B cell (primary cell): ENCODE measurements around the gene PRPF38B. TPM values are rescaled to one million over a fixed set of nuclear protein-coding genes. Genes with fewer than 3 reads are reported as not detected.

Experiments
- ATAC-seq: fragments of 200-7000 bp; cut with Tn5 transposase; one replicate; pipeline ENCODE4 v1.10.0; 2021; ENCODE audit warnings: low read depth, mild to moderate bottlenecking, moderate number of reproducible peaks, moderate library complexity
- CTCF ChIA-PET: fragments of 350-600 bp; sonication (Branson Sonifier 250); formaldehyde crosslinking; loops from one replicate; lab custom pipeline; 2021; ENCODE audit warnings: antibody characterized with exemption, inconsistent platforms; lab: Charles Lee
- POLR2A ChIA-PET: fragments of 350-600 bp; sonication (Branson Sonifier 250); formaldehyde crosslinking; loops from one replicate; lab custom pipeline; 2021; ENCODE audit warnings: antibody characterized with exemption; lab: Charles Lee
- DNase-seq: peaks from one replicate; pipeline ENCODE4 v3.0.0; 2013
- H2AFZ ChIP-seq: 2 replicates; pipeline ENCODE4 v1.6.1; 2012; ENCODE audit warnings: mild to moderate bottlenecking, low read depth, low read length; ENCODE audit not compliant: insufficient read depth, poor library complexity, severe bottlenecking
- H3K27ac ChIP-seq, 2 donors: 1 replicate in 1 of 2; 2 replicates in 1 of 2; pipeline ENCODE4 v1.5.1; 2012 to 2013; ENCODE audit warnings: low read length in 2 of 2, mild to moderate bottlenecking in 2 of 2, moderate library complexity in 1 of 2
- H3K27me3 ChIP-seq, 4 experiments: fragments of 200-600 bp in 1 of 4; sonication (generic) in 1 of 4; replicated peaks in 1 of 4; 1 replicate in 2 of 4; 2 replicates in 2 of 4; pipeline versions ENCODE4 v1.6.1 to v1.7.0; 2013 to 2016; ENCODE audit warnings: low read length in 3 of 4, mild to moderate bottlenecking in 2 of 4, mixed read lengths in 1 of 4, moderate library complexity in 1 of 4; ENCODE audit not compliant: insufficient read depth in 4 of 4, control insufficient read depth in 3 of 4; ENCODE audit errors: control extremely low read depth in 1 of 4
- H3K36me3 ChIP-seq, 2 experiments: replicated peaks in 1 of 2; 1 replicate in 1 of 2; 2 replicates in 1 of 2; pipeline versions ENCODE4 v1.6.1 to v1.7.1; 2013; ENCODE audit warnings: low read length in 1 of 2; ENCODE audit not compliant: insufficient read depth in 2 of 2, control insufficient read depth in 1 of 2; ENCODE audit errors: control extremely low read depth in 1 of 2, extremely low read depth in 1 of 2
- H3K4me1 ChIP-seq, 2 donors: fragments of 200-600 bp in 1 of 2; sonication (generic) in 1 of 2; 1 replicate in 1 of 2; 2 replicates in 1 of 2; pipeline versions ENCODE4 v1.5.1 to v1.6.1; 2013 to 2017; ENCODE audit warnings: low read length in 2 of 2; ENCODE audit not compliant: control insufficient read depth in 2 of 2, insufficient read depth in 2 of 2
- H3K4me2 ChIP-seq: replicated peaks from 2 replicates; pipeline ENCODE3; 2012; ENCODE audit warnings: mild to moderate bottlenecking, low read depth, low read length; ENCODE audit not compliant: poor library complexity, severe bottlenecking
- H3K4me3 ChIP-seq, 5 experiments: fragments of 200-600 bp in 1 of 5; sonication (generic) in 1 of 5; 1 replicate in 3 of 5; 2 replicates in 2 of 5; pipeline versions ENCODE4 v1.5.1 to v1.7.0; 2011 to 2016; ENCODE audit warnings: low read length in 4 of 5, mild to moderate bottlenecking in 4 of 5, low read depth in 2 of 5, control low read depth in 1 of 5, moderate library complexity in 1 of 5; ENCODE audit not compliant: insufficient read depth in 1 of 5; ENCODE audit errors: control extremely low read depth in 1 of 5, extremely low read depth in 1 of 5
- H3K79me2 ChIP-seq: fragments of 200-600 bp; sonication (generic); one replicate; pipeline ENCODE4 v1.6.0; 2016; ENCODE audit warnings: low read length; ENCODE audit not compliant: control insufficient read depth, insufficient read depth
- H3K9ac ChIP-seq: fragments of 200-600 bp; sonication (generic); 2 replicates; pipeline ENCODE4 v1.6.1; 2017; ENCODE audit warnings: mild to moderate bottlenecking, low read length, moderate library complexity
- H3K9me3 ChIP-seq, 3 donors: one replicate each; pipeline versions ENCODE4 v1.6.1 to v1.7.1; 2013; ENCODE audit warnings: low read length in 2 of 3; ENCODE audit not compliant: control insufficient read depth in 2 of 3, insufficient read depth in 1 of 3; ENCODE audit errors: control extremely low read depth in 1 of 3
- H4K20me1 ChIP-seq: 2 replicates; pipeline ENCODE4 v1.6.0; 2012; ENCODE audit warnings: mild to moderate bottlenecking, low read length; ENCODE audit not compliant: insufficient read depth, control insufficient read depth, poor library complexity, severe bottlenecking
- H3K27ac Mint-ChIP-seq: one replicate; pipeline ENCODE4 v1.8.0; 2021; ENCODE audit warnings: mixed read lengths
- H3K27me3 Mint-ChIP-seq: one replicate; pipeline ENCODE4 v1.8.0; 2021; ENCODE audit warnings: mixed read lengths
- H3K4me1 Mint-ChIP-seq: one replicate; pipeline ENCODE4 v1.8.0; 2021; ENCODE audit warnings: mixed read lengths
- H3K4me3 Mint-ChIP-seq: one replicate; pipeline ENCODE4 v1.8.0; 2021; ENCODE audit warnings: mixed read lengths
- H3K9me3 Mint-ChIP-seq: one replicate; pipeline ENCODE4 v1.8.0; 2022; ENCODE audit warnings: mixed read lengths; ENCODE audit not compliant: insufficient read depth
- CTCF ChIP-seq: fragments of 200-600 bp; IDR thresholded peaks from one replicate; pipeline ENCODE4 v1.8.0; 2022; ENCODE audit warnings: antibody characterized with exemption, mild to moderate bottlenecking
- EZH2 ChIP-seq: IDR thresholded peaks from 2 replicates; pipeline ENCODE4 v1.6.1; 2012; ENCODE audit warnings: borderline replicate concordance, low read depth, mild to moderate bottlenecking, moderate library complexity, low read length; ENCODE audit not compliant: insufficient read depth, poor library complexity, severe bottlenecking
- WGBS: methylation state at CpG from one replicate; pipeline ENCODE4 v1.1.5; 2013; ENCODE audit warnings: missing lambda C conversion rate; ENCODE audit not compliant: insufficient coverage; 5-methylcytosine and 5-hydroxymethylcytosine counted together
- intact Hi-C: fragments of 100-400 bp; cut with micrococcal nuclease; formaldehyde crosslinking; loops from one replicate; pipeline ENCODE4 v1.10.0; 2022
- polyA plus RNA-seq: library from polyadenylated mRNA; depleted of rRNA; stranded (reverse); fragments of >200 nt; gene quantifications from 2 replicates; pipeline ENCODE4 v1.2.3, GENCODE V29; 2012
- total RNA-seq, 2 donors: library from RNA; stranded (reverse); fragments of 120-200 nt in 1 of 2; gene quantifications; 1 replicate in 1 of 2; 2 replicates in 1 of 2; pipeline versions ENCODE4 v1.2.3 to v1.2.4, GENCODE V29; 2013 to 2022

PRPF38B gene
- total and polyA plus RNA-seq, 2 donors (not counting 1 experiment from before 2014, with no cell fraction given), result 48.7 to 114 TPM

- Histone ChIP-seq H2AFZ (no peak overlapping the region), H3K9me3 (no peaks in the 10 kb centered on the region), H4K20me1 (no peaks in the 10 kb centered on the region), H3K4me2 (no peak overlapping the region), H3K36me3 (no peaks in the 10 kb centered on the region), H3K27ac (no peak overlapping the region), H3K4me3 (no peak overlapping the region), H3K27me3 (peaks cover 0 to 11% (median 2%) of the 10 kb centered on the region in 4 experiments), H3K9ac (no peak overlapping the region), H3K79me2 (no peaks in the 10 kb centered on the region), H3K4me1 (no peaks in the 10 kb centered on the region)
- ChIA-PET CTCF (interaction anchor here (0.7 kb wide), 1 partner anchor 8 kb away, joined by 3 read pairs; no protein-coding TSS in a partner anchor), POLR2A (no interaction called here)
- no peak overlapping the region for H3K4me3 Mint-ChIP-seq
- TF ChIP-seq CTCF (no peak), EZH2 (no peak)
- peaks cover 13% of the 10 kb centered on the region for H3K27me3 Mint-ChIP-seq
- H3K4me1 Mint-ChIP-seq, result no peaks in the 10 kb centered on the region
- WGBS, result 100% methylated on average over 4 of the region's 5 CpGs
- intact Hi-C loops, result no loop called here
- H3K9me3 Mint-ChIP-seq, result no peaks in the 10 kb centered on the region
- H3K27ac Mint-ChIP-seq, result no peak overlapping the region
- DNase-seq (no peak), ATAC-seq (no peak)
These were observed 21.9 kb upstream of the PRPF38B start for GRCh38 chr1:108670131-108670773.

- Histone ChIP-seq H2AFZ (no peak overlapping the region), H3K27ac (no peak overlapping the region), H3K79me2 (no peaks in the 10 kb centered on the region), H3K36me3 (no peaks in the 10 kb centered on the region), H3K9me3 (no peaks in the 10 kb centered on the region), H3K4me2 (no peak overlapping the region), H3K27me3 (peaks cover 0 to 11% (median 2%) of the 10 kb centered on the region in 4 experiments), H3K4me3 (no peak overlapping the region), H4K20me1 (no peaks in the 10 kb centered on the region), H3K4me1 (no peaks in the 10 kb centered on the region), H3K9ac (no peak overlapping the region)
- TF ChIP-seq CTCF (no peak), EZH2 (no peak)
- Mint-ChIP-seq H3K4me1 (no peaks in the 10 kb centered on the region), H3K4me3 (no peak overlapping the region), H3K27me3 (peaks cover 13% of the 10 kb centered on the region), H3K27ac (no peak overlapping the region), H3K9me3 (no peaks in the 10 kb centered on the region)
- ChIA-PET POLR2A (no interaction called here), CTCF (interaction anchor here (0.6 to 0.7 kb wide), 2 partner anchors 9 to 369 kb away, joined by 3 to 7 read pairs; no protein-coding TSS in a partner anchor)
- WGBS, result 84% methylated on average over 2 of the region's 2 CpGs
- DNase-seq (no peak), ATAC-seq (no peak)
- intact Hi-C loops, result no loop called here
These were observed 21.0 kb upstream of the PRPF38B start for GRCh38 chr1:108671143-108671542.
